GM12878 (cell line): ENCODE data around the gene MYL12A. TPM values are rescaled to one million over a fixed set of nuclear protein-coding genes. Genes with fewer than 3 reads are reported as not detected.

Experiments used
- ATAC-seq: fragments of 200-7000 bp; cut with Tn5 transposase; 3 replicates; pipeline ENCODE4 v1.9.1; 2020; ENCODE audit warnings: mild to moderate bottlenecking, moderate library complexity
- BruUV-seq: library from RNA; stranded (reverse); fragments of 400-500 nt; replicated peaks from 2 replicates; lab custom pipeline; 2021; lab: Mats Ljungman, UMichigan
- CTCF ChIA-PET: fragments of 300-600 bp; sonication (Branson Sonifier 250); formaldehyde crosslinking; extraction: SDS; loops from one replicate; lab custom pipeline; 2021; ENCODE audit warnings: inconsistent platforms; lab: Yijun Ruan, JAX
- POLR2A ChIA-PET: fragments of 350-600 bp; formaldehyde crosslinking; extraction: SDS; loops from one replicate; lab custom pipeline; 2021; ENCODE audit warnings: inconsistent platforms; lab: Charles Lee
- RAD21 ChIA-PET: fragments of 300-600 bp; sonication (Branson Sonifier 250); formaldehyde crosslinking; loops from one replicate; lab custom pipeline; 2023; ENCODE audit warnings: antibody characterized with exemption; ENCODE audit not compliant: unreplicated experiment; lab: Charles Lee
- SMC1A ChIA-PET: fragments of 300-600 bp; sonication (Branson Sonifier 250); formaldehyde crosslinking; loops from one replicate; lab custom pipeline; 2023; ENCODE audit not compliant: unreplicated experiment, uncharacterized antibody; lab: Charles Lee
- DNase-seq: peaks from one replicate; pipeline ENCODE4 v3.0.0-alpha.2; 2011; ENCODE audit warnings: low read depth, low spot score
- FAIRE-seq: peaks from 3 replicates; lab custom pipeline; 2011; peaks lifted over from hg19 to GRCh38; lab: Jason Lieb, UNC
- H2AFZ ChIP-seq: 2 replicates; pipeline ENCODE4 v1.6.0; 2011; ENCODE audit warnings: low read depth, low read length, control low read depth; ENCODE audit not compliant: control insufficient read depth
- H3K27ac ChIP-seq: 2 replicates; pipeline ENCODE4 v1.5.1; 2011; ENCODE audit warnings: control low read depth; ENCODE audit not compliant: control insufficient read depth, insufficient read depth
- H3K27me3 ChIP-seq, 2 experiments: replicated peaks in 1 of 2; 2 replicates each; pipeline versions ENCODE4 v1.6.0 to v1.6.1; 2011; ENCODE audit warnings: low read length in 1 of 2; ENCODE audit not compliant: control insufficient read depth in 2 of 2, insufficient read depth in 2 of 2
- H3K36me3 ChIP-seq, 2 experiments: 2 replicates each; pipeline ENCODE4 v1.5.1; 2011; ENCODE audit warnings: low read length in 1 of 2; ENCODE audit not compliant: control insufficient read depth in 2 of 2, insufficient read depth in 2 of 2
- H3K4me1 ChIP-seq: 2 replicates; pipeline ENCODE4 v1.6.1; 2011; ENCODE audit warnings: mild to moderate bottlenecking, low read length, moderate library complexity, mixed read lengths; ENCODE audit not compliant: control insufficient read depth, insufficient read depth
- H3K4me2 ChIP-seq: 2 replicates; pipeline ENCODE4 v1.6.0; 2011; ENCODE audit warnings: control low read depth; ENCODE audit not compliant: control insufficient read depth, insufficient read depth
- H3K4me3 ChIP-seq: fragments of 200-600 bp; sonication (generic); 2 replicates; pipeline ENCODE4 v1.5.1; 2016
- H3K79me2 ChIP-seq: 2 replicates; pipeline ENCODE4 v1.6.0; 2011; ENCODE audit warnings: low read length; ENCODE audit not compliant: control insufficient read depth, insufficient read depth
- H3K9ac ChIP-seq: 2 replicates; pipeline ENCODE4 v1.8.0; 2011; ENCODE audit warnings: low read length, control low read depth, mixed read lengths; ENCODE audit not compliant: control insufficient read depth, insufficient read depth
- H3K9me3 ChIP-seq: replicated peaks from 3 replicates; pipeline ENCODE4 v1.5.1; 2011; ENCODE audit warnings: mild to moderate bottlenecking, low read length; ENCODE audit not compliant: control insufficient read depth, insufficient read depth
- H4K20me1 ChIP-seq: 2 replicates; pipeline ENCODE4 v1.6.0; 2011; ENCODE audit not compliant: control insufficient read depth, insufficient read depth
- ASH2L ChIP-seq: fragments of 300-600, 200-600 bp; sonication (generic); IDR thresholded peaks from 2 replicates; pipeline ENCODE4 v1.6.1; 2017; ENCODE audit warnings: low read depth, mild to moderate bottlenecking, borderline replicate concordance
- DPF2 ChIP-seq: fragments of 450-650 bp; IDR thresholded peaks from 2 replicates; pipeline ENCODE4 v1.6.1; 2017; ENCODE audit warnings: mild to moderate bottlenecking
- FOXK2 ChIP-seq: fragments of 450-650 bp; IDR thresholded peaks from 2 replicates; pipeline ENCODE4 v1.6.1; 2017; ENCODE audit warnings: mild to moderate bottlenecking, moderate library complexity
- HDAC6 ChIP-seq: fragments of 200-600 bp; sonication (generic); IDR thresholded peaks from one replicate; pipeline ENCODE4 v1.8.0; 2017; ENCODE audit warnings: antibody characterized with exemption; ENCODE audit not compliant: unreplicated experiment
- IRF4 ChIP-seq: IDR thresholded peaks from 2 replicates; pipeline ENCODE4 v1.6.1; 2011; ENCODE audit warnings: low read depth, low read length
- MEF2B ChIP-seq: fragments of 450-650 bp; IDR thresholded peaks from 2 replicates; pipeline ENCODE4 v1.6.1; 2018; ENCODE audit warnings: mild to moderate bottlenecking, moderate library complexity; ENCODE audit not compliant: partially characterized antibody, poor library complexity, severe bottlenecking
- NR2C1 ChIP-seq: fragments of 450-650 bp; IDR thresholded peaks from 2 replicates; pipeline ENCODE4 v1.6.1; 2017; ENCODE audit warnings: antibody characterized with exemption, mild to moderate bottlenecking, moderate library complexity
- PAX8 ChIP-seq: fragments of 450-650 bp; IDR thresholded peaks from 2 replicates; pipeline ENCODE4 v1.6.1; 2017; ENCODE audit warnings: mild to moderate bottlenecking, moderate library complexity
- TCF3 ChIP-seq: IDR thresholded peaks from 2 replicates; pipeline ENCODE4 v1.6.1; 2012; ENCODE audit warnings: low read depth, mild to moderate bottlenecking, low read length, borderline replicate concordance; ENCODE audit not compliant: insufficient read depth
- ZNF24 ChIP-seq: fragments of 450-650 bp; IDR thresholded peaks from 2 replicates; pipeline ENCODE4 v1.6.1; 2017; ENCODE audit warnings: antibody characterized with exemption, mild to moderate bottlenecking
- WGBS: methylation state at CpG from one replicate; pipeline ENCODE4 v1.1.6; 2016; ENCODE audit warnings: low lambda C conversion rate; ENCODE audit not compliant: insufficient replicate concordance, insufficient coverage; ENCODE audit errors: missing lambda C conversion rate; 5-methylcytosine and 5-hydroxymethylcytosine counted together
- in situ Hi-C: fragments of 300-500 bp; cut with MboI; formaldehyde crosslinking; loops from 9 replicates; pipeline ENCODE4 v1.14.3; 2018; ENCODE audit warnings: mixed read lengths
- intact Hi-C: fragments of 100-400 bp; cut with micrococcal nuclease; formaldehyde crosslinking; loops from one replicate; pipeline ENCODE4 v1.14.2; 2022; ENCODE audit not compliant: unreplicated experiment
- polyA plus RNA-seq, 11 experiments: library from polyadenylated mRNA; depleted of rRNA in 4 of 11; unstranded in 6 of 11; stranded (reverse) in 5 of 11; fragments of >200 nt; fragmentation: Nextera tagmentation in 4 of 11; fragmentation: Illumina TruSeq in 1 of 11; extraction: Ambion mirVana in 4 of 11; extraction: Trizol in 1 of 11; gene quantifications; 1 replicate in 1 of 11; 2 replicates in 10 of 11; pipeline versions ENCODE4 v1.2.1 to v1.2.3, GENCODE V29; 2011 to 2016; ENCODE audit warnings: inconsistent platforms in 2 of 11, missing spikeins in 2 of 11, low read depth in 1 of 11
- total RNA-seq, 4 experiments: library from RNA; depleted of rRNA in 3 of 4; stranded (reverse); fragments of >200 nt in 3 of 4; fragmentation: Illumina TruSeq in 1 of 4; extraction: Trizol in 1 of 4; gene quantifications; 2 replicates each; pipeline versions ENCODE4 v1.2.1 to v1.2.3, GENCODE V29; 2013 to 2021
- TF ChIP-seq, protein P1 (sequence below): fragments of 450-650 bp; IDR thresholded peaks from 2 replicates; pipeline ENCODE4 v1.6.1; 2017; ENCODE audit warnings: low read depth, mild to moderate bottlenecking, moderate library complexity
- TF ChIP-seq, protein P2 (sequence below): fragments of 450-650 bp; IDR thresholded peaks from 2 replicates; pipeline ENCODE4 v1.6.1; 2017; ENCODE audit warnings: mild to moderate bottlenecking, moderate library complexity
- TF ChIP-seq, protein P3 (sequence below): IDR thresholded peaks from 2 replicates; pipeline ENCODE4 v1.6.1; 2012; ENCODE audit warnings: low read length, inconsistent platforms

The MYL12A gene
- total and polyA plus RNA-seq, 10 of the 15 experiments (the other 5 are each of a cell fraction or from before 2014, with no cell fraction given): 488 to 1,663 (median 924) TPM

DNA sequence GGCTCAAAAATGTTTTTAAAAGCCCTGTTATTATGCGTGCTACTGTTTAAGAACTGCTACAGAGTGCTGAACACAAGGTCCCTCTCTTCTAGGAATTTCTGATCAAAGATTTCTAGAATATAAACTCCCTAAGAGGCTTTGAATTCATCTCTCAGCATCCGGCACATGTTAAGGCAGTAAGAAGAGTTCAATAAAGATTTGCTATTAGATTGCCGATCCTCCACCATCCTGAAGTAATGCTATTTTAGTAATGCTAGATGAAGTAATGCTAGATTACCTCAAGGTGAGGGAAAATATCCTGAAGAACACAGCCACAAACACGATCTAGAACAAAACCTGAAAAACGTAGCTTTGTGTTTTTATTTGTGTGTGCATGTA lies 13.4 kb downstream of the MYL12A start:
- POLR2A ChIA-PET: interaction anchor here (0.8 to 3.5 kb wide), 5 partner anchors 10 to 275 kb away, joined by 3 to 17 read pairs (median 3); partner anchors contain the start of gene MYL12A
- Histone ChIP-seq H3K4me2 (peak overlapping the region; percentile 67), H4K20me1 (peaks cover 2% of the 10 kb centered on the region; the same call in 1 of the 2 replicates), H3K79me2 (peaks cover 53% of the 10 kb centered on the region), H3K27me3 (no peaks in the 10 kb centered on the region), H3K9me3 (no peaks in the 10 kb centered on the region), H3K4me3 (peak overlapping the region; percentile 84), H3K9ac (peak overlapping the region; percentile 86), H3K27ac (peak overlapping the region; percentile 91), H3K36me3 (peaks cover 0 to 26% of the 10 kb centered on the region in 2 experiments; a peak in 3 of 4 replicates), H2AFZ (peak overlapping the region; percentile 86), H3K4me1 (peaks cover 17% of the 10 kb centered on the region)
- SMC1A ChIA-PET: interaction anchor here (1.4 to 3.5 kb wide), 5 partner anchors 9 to 83 kb away, joined by 6 to 23 read pairs (median 8); partner anchors contain the start of gene MYL12A
- ATAC-seq (no peak), DNase-seq (no peak), FAIRE-seq (no peak)
- TF ChIP-seq FOXK2 (no peak), IRF4 (no peak), ZNF24 (peak; percentile 75), MEF2B (no peak), DPF2 (no peak), PAX8 (no peak), TCF3 (no peak), ASH2L (no peak), HDAC6 (no peak), NR2C1 (no peak)
- TF ChIP-seq, protein P1, sequence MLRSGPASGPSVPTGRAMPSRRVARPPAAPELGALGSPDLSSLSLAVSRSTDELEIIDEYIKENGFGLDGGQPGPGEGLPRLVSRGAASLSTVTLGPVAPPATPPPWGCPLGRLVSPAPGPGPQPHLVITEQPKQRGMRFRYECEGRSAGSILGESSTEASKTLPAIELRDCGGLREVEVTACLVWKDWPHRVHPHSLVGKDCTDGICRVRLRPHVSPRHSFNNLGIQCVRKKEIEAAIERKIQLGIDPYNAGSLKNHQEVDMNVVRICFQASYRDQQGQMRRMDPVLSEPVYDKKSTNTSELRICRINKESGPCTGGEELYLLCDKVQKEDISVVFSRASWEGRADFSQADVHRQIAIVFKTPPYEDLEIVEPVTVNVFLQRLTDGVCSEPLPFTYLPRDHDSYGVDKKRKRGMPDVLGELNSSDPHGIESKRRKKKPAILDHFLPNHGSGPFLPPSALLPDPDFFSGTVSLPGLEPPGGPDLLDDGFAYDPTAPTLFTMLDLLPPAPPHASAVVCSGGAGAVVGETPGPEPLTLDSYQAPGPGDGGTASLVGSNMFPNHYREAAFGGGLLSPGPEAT: no peak
- TF ChIP-seq, protein P2, sequence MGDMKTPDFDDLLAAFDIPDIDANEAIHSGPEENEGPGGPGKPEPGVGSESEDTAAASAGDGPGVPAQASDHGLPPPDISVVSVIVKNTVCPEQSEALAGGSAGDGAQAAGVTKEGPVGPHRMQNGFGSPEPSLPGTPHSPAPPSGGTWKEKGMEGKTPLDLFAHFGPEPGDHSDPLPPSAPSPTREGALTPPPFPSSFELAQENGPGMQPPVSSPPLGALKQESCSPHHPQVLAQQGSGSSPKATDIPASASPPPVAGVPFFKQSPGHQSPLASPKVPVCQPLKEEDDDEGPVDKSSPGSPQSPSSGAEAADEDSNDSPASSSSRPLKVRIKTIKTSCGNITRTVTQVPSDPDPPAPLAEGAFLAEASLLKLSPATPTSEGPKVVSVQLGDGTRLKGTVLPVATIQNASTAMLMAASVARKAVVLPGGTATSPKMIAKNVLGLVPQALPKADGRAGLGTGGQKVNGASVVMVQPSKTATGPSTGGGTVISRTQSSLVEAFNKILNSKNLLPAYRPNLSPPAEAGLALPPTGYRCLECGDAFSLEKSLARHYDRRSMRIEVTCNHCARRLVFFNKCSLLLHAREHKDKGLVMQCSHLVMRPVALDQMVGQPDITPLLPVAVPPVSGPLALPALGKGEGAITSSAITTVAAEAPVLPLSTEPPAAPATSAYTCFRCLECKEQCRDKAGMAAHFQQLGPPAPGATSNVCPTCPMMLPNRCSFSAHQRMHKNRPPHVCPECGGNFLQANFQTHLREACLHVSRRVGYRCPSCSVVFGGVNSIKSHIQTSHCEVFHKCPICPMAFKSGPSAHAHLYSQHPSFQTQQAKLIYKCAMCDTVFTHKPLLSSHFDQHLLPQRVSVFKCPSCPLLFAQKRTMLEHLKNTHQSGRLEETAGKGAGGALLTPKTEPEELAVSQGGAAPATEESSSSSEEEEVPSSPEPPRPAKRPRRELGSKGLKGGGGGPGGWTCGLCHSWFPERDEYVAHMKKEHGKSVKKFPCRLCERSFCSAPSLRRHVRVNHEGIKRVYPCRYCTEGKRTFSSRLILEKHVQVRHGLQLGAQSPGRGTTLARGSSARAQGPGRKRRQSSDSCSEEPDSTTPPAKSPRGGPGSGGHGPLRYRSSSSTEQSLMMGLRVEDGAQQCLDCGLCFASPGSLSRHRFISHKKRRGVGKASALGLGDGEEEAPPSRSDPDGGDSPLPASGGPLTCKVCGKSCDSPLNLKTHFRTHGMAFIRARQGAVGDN: no peak
- TF ChIP-seq, protein P3, sequence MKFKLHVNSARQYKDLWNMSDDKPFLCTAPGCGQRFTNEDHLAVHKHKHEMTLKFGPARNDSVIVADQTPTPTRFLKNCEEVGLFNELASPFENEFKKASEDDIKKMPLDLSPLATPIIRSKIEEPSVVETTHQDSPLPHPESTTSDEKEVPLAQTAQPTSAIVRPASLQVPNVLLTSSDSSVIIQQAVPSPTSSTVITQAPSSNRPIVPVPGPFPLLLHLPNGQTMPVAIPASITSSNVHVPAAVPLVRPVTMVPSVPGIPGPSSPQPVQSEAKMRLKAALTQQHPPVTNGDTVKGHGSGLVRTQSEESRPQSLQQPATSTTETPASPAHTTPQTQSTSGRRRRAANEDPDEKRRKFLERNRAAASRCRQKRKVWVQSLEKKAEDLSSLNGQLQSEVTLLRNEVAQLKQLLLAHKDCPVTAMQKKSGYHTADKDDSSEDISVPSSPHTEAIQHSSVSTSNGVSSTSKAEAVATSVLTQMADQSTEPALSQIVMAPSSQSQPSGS: peak; percentile 22; the same call in 1 of the 2 replicates
- no TSS peak for BruUV-seq
- RAD21 ChIA-PET: interaction anchor here (1.2 to 2.0 kb wide), 4 partner anchors 10 to 18 kb away, joined by 3 to 8 read pairs (median 4); partner anchors contain the start of gene MYL12A
- intact Hi-C loops (loop anchor here (1.0 kb wide), 1 partner anchor 14 kb away; the partner anchor contains the start of gene MYL12A), in situ Hi-C loops (loop anchor here (25.0 kb wide), 1 partner anchor 1001 kb away; no protein-coding TSS in a partner anchor)
- CTCF ChIA-PET: interaction anchor here (0.5 to 3.1 kb wide), 5 partner anchors 10 to 242 kb away, joined by 3 to 11 read pairs (median 5); no protein-coding TSS in a partner anchor
- 0% methylated on average over 5 of the region's 5 CpGs for WGBS
